Gastrocnemius medialis (tissue), 4 donors: Measurements from ENCODE around the gene NDUFC2. TPM values are rescaled to one million over a fixed set of nuclear protein-coding genes. Genes with fewer than 3 reads are reported as not detected.

Source experiments
- ATAC-seq, 2 donors: fragments of 150-250 bp; one replicate each; pipeline ENCODE4 v1.9.1; 2016
- DNase-seq, 2 donors: peaks; one replicate each; pipeline ENCODE4 v3.0.0-alpha.2; 2019
- H3K27ac ChIP-seq, 4 donors: fragments of 200-600 bp; sonication (generic); 1 replicate in 1 of 4; 2 replicates in 3 of 4; pipeline ENCODE4 v1.5.1; 2016 to 2018; ENCODE audit warnings: mild to moderate bottlenecking in 2 of 4, moderate library complexity in 1 of 4
- H3K27me3 ChIP-seq, 3 donors: fragments of 200-600 bp; sonication (generic) in 2 of 3; 1 replicate in 1 of 3; 2 replicates in 2 of 3; pipeline versions ENCODE4 v1.5.1 to v1.6.0; 2016 to 2019; ENCODE audit warnings: mild to moderate bottlenecking in 1 of 3, moderate library complexity in 1 of 3
- H3K36me3 ChIP-seq, 2 donors: fragments of 200-600 bp; sonication (generic) in 1 of 2; one replicate each; pipeline ENCODE4 v1.5.1; 2017 to 2018
- H3K4me1 ChIP-seq, 2 donors: fragments of 200-600 bp; sonication (generic) in 1 of 2; one replicate each; pipeline ENCODE4 v1.5.1; 2016 to 2017; ENCODE audit warnings: mild to moderate bottlenecking in 2 of 2
- H3K4me3 ChIP-seq, 4 donors: fragments of 200-600 bp; sonication (generic) in 3 of 4; 1 replicate in 1 of 4; 2 replicates in 3 of 4; pipeline ENCODE4 v1.5.1; 2016 to 2019; ENCODE audit warnings: mild to moderate bottlenecking in 2 of 4
- H3K9me3 ChIP-seq, 3 donors: fragments of 200-600 bp; sonication (generic) in 2 of 3; 1 replicate in 1 of 3; 2 replicates in 2 of 3; pipeline ENCODE4 v1.5.1; 2016 to 2019
- POLR2A ChIP-seq, 2 donors: fragments of 450-650 bp; IDR thresholded peaks; one replicate each; pipeline ENCODE4 v1.6.1; 2017; ENCODE audit warnings: antibody characterized with exemption in 2 of 2, mild to moderate bottlenecking in 2 of 2, moderate library complexity in 2 of 2
- in situ Hi-C, 4 donors: fragments of 200-750 bp; cut with MboI; loops; one replicate each; pipeline versions ENCODE4 v1.15.0 to v1.8.0; 2017; ENCODE audit warnings: low sequenced_read_pairs in 4 of 4
- intact Hi-C: fragments of 100-400 bp; cut with DNase I; formaldehyde crosslinking; loops from one replicate; pipeline ENCODE4 v1.15.1; 2023; ENCODE audit warnings: low total_unique reads
- total RNA-seq, 4 donors: library from RNA; depleted of rRNA; stranded (reverse); fragments of >200 nt; gene quantifications; one replicate each; pipeline versions ENCODE4 v1.1.0 to v1.2.3, GENCODE V29; 2016
- TF ChIP-seq, protein P1 (sequence below), 5 experiments: fragments of 450-650 bp in 3 of 5; fragments of 200-600 bp in 2 of 5; sonication (generic) in 2 of 5; IDR thresholded peaks in 4 of 5; conservative IDR thresholded peaks in 1 of 5; 1 replicate in 4 of 5; 2 replicates in 1 of 5; pipeline ENCODE4 v1.5.1; 2016 to 2019; ENCODE audit warnings: antibody characterized with exemption in 5 of 5, mild to moderate bottlenecking in 3 of 5, moderate library complexity in 3 of 5

The NDUFC2 gene
- total RNA-seq, result 100 to 1,000 TPM in 3 of 4 donors, 10 to 100 TPM in 1; 83.7 to 207 (median 156) TPM

DNA sequence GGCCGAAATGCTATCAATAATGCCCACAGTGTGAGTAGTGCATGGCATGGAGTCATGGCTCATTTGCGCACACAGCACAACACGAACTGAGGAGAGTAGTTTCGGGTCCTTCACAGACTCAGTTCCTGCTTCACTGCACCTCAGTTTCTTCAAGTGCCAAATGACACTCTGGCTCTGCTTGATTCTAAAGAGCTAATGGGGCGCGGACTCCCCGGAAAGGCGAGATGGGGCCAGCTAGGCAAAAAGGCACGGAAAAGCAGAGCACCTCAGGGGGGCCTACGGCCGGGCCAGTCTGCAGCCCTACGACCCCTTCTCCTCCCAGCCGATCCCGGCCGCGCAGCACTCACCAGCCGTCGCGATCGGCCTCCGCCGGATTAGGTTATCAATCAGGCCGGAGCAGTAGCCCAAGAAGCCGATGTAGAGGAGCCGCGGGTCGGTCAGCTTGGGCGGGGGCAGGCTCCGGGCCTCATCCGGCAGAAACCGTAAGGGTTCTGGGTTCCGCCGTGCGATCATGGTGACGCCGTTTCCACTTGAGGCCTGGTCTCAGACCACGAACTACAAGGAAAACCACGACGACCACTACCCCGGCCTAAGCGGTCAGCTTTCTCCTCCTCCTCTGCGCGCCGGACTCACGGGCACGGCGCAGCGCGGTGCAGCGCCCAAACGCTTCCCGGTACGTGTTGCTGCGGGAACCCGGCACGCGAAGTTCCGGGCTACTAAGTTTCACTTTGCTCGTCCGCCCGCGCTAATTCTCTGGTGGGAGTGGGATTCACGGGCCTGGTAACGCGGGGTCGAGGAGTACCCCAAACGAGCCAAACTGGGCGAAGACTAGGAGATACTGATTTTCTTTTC is at the start of gene NDUFC2:
Gene NDUFC2 (minus strand): TSS at position 631 of the 852 bp plus-strand sequence. CDS start 118 bp downstream, at position 513.
- H3K4me1 ChIP-seq, result peaks cover 32 to 45% of the 10 kb centered on the region in 2 donors

DNA sequence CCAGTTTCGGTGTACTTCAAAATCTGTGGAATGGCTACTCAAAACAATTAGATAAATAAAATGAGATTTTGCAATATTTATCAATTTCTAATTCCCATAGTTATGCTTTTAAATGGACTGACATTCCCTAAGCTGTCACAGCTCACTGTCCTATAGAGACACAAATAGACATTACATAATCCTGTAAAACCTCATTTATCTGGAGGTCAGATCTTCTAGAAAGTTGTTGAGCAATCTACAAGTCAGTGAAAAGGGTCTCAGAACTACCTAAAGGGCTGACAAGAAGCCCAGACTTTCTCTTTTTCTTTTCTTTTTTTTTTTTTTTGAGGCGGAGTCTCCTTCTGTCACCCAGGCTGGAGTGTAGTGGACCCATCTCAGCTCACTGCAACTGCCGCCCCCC is 47.7 kb upstream of the NDUFC2 start:
- Histone ChIP-seq H3K27ac (no peak overlapping the region), H3K9me3 (no peaks in the 10 kb centered on the region), H3K27me3 (no peaks in the 10 kb centered on the region), H3K4me1 (no peaks in the 10 kb centered on the region), H3K36me3 (peaks cover 0 to 14% of the 10 kb centered on the region in 2 donors), H3K4me3 (no peak overlapping the region)
- no peak for ATAC-seq
- DNase-seq, result no peak
- intact Hi-C loops, result no loop called here
- in situ Hi-C loops, result loop anchor here in 3 of 4 donors (25.0 kb wide), 2 partner anchors 285 to 435 kb away; partner anchors contain the start of genes NARS2 (in 3 of the 3) and GAB2 (in 1 of the 3)
- no peak for TF ChIP-seq POLR2A (IDR thresholded peaks at IDR 0.05)
- TF ChIP-seq, protein P1, sequence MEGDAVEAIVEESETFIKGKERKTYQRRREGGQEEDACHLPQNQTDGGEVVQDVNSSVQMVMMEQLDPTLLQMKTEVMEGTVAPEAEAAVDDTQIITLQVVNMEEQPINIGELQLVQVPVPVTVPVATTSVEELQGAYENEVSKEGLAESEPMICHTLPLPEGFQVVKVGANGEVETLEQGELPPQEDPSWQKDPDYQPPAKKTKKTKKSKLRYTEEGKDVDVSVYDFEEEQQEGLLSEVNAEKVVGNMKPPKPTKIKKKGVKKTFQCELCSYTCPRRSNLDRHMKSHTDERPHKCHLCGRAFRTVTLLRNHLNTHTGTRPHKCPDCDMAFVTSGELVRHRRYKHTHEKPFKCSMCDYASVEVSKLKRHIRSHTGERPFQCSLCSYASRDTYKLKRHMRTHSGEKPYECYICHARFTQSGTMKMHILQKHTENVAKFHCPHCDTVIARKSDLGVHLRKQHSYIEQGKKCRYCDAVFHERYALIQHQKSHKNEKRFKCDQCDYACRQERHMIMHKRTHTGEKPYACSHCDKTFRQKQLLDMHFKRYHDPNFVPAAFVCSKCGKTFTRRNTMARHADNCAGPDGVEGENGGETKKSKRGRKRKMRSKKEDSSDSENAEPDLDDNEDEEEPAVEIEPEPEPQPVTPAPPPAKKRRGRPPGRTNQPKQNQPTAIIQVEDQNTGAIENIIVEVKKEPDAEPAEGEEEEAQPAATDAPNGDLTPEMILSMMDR (IDR thresholded peaks at IDR 0.05 in 4 of 5, conservative IDR thresholded peaks at IDR 0.05 in 1 of 5), result no peak

More for the DNA sequence above, at the start of gene NDUFC2:
- no peaks in the 10 kb centered on the region for H3K9me3 ChIP-seq
- H3K4me3 ChIP-seq, result peak within 1 kb of the TSS; percentile 67 to 97 (median 89)
- in situ Hi-C loops (no loop called here), intact Hi-C loops (loop anchor here (2.0 kb wide), 1 partner anchor 59 kb away; the partner anchor contains the start of gene ALG8)
- peak; percentile 60 to 71 for DNase-seq
- H3K27ac ChIP-seq, result peak within 1 kb of the TSS; percentile 85 to 95 (median 88)
- peak; percentile 93 to 95 for ATAC-seq
- TF ChIP-seq, protein P1 (IDR thresholded peaks at IDR 0.05 in 4 of 5, conservative IDR thresholded peaks at IDR 0.05 in 1 of 5), result no peak
- TF ChIP-seq POLR2A (IDR thresholded peaks at IDR 0.05), result peak; percentile 47 to 57
- H3K36me3 ChIP-seq, result no peaks in the 10 kb centered on the region
- H3K27me3 ChIP-seq, result no peaks in the 10 kb centered on the region

DNA sequence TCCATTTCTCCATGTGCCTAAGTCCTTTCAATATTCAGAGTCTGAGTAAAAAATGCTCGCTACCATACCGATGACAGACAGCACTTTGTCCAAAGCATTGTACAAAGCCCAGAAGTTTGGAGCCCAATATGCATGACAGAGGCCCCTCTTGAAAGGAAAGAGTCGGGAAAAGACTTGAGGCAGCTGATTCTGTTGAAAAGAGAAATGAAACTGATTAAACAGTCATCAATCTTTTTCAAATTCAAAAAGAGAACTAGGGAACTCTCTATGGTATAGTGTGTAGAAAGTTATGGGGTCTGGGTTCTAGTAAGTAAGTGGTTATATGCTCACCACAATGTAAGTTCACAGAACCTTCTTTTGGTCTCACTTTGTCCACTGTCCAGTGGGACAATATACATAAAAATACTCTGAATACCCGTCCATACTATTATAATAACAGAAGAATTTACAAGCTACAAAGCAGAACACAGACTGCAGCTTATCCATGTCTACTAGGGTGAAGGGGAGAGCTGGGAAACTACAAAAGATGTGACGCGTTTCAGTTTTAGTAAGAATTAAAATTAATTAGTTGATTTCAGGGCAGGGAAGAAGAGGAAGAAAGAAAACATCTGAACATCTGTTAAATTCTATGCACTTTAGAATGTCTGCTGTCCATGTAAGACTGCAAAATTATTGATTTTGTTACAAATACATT is 33.1 kb upstream of the NDUFC2 start:
- intact Hi-C loops, result no loop called here
- Histone ChIP-seq H3K36me3 (peaks cover 0 to 24% of the 10 kb centered on the region in 2 donors), H3K27ac (no peak overlapping the region), H3K9me3 (no peaks in the 10 kb centered on the region), H3K27me3 (no peaks in the 10 kb centered on the region), H3K4me3 (no peak overlapping the region), H3K4me1 (no peaks in the 10 kb centered on the region)
- in situ Hi-C loops, result loop anchor here in 1 of 4 donors (25.0 kb wide), 1 partner anchor 100 kb away; no protein-coding TSS in a partner anchor
- DNase-seq (no peak), ATAC-seq (no peak)
- no peak for TF ChIP-seq POLR2A (IDR thresholded peaks at IDR 0.05)
- TF ChIP-seq, protein P1 (IDR thresholded peaks at IDR 0.05 in 4 of 5, conservative IDR thresholded peaks at IDR 0.05 in 1 of 5), result no peak

DNA sequence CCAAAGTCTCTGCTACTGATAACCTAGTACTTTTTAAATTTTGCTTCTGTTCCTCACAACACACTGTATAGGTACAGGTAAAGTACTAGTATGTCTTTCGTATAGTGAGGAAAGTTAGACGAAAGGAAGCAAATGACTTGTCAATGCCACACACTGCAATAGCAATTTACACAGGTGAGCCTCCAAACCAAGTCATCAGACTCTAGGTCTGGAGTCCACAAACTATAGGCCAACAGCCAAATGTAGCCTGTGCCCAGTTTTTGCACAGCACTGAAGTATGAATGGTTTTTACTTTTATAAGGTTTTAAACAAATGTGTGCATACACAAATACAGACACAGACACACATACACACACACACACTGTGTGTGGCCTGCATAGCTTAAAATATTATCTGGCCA is 31.6 kb upstream of the NDUFC2 start:
- Histone ChIP-seq H3K4me3 (no peak overlapping the region), H3K36me3 (peaks cover 0 to 24% of the 10 kb centered on the region in 2 donors), H3K27me3 (no peaks in the 10 kb centered on the region), H3K4me1 (no peaks in the 10 kb centered on the region), H3K9me3 (no peaks in the 10 kb centered on the region), H3K27ac (no peak overlapping the region)
- no peak for TF ChIP-seq POLR2A (IDR thresholded peaks at IDR 0.05)
- TF ChIP-seq, protein P1 (IDR thresholded peaks at IDR 0.05 in 4 of 5, conservative IDR thresholded peaks at IDR 0.05 in 1 of 5), result no peak
- intact Hi-C loops (no loop called here), in situ Hi-C loops (loop anchor here in 1 of 4 donors (25.0 kb wide), 1 partner anchor 101 kb away; no protein-coding TSS in a partner anchor)
- DNase-seq (no peak), ATAC-seq (no peak)
